Right kidney (tissue), 1 donor: ENCODE results near the gene TTC21A.

Source experiments
- DNase-seq: peaks from one replicate; pipeline ENCODE4 v3.0.0-alpha.2; 2016

TTC21A gene

DNA sequence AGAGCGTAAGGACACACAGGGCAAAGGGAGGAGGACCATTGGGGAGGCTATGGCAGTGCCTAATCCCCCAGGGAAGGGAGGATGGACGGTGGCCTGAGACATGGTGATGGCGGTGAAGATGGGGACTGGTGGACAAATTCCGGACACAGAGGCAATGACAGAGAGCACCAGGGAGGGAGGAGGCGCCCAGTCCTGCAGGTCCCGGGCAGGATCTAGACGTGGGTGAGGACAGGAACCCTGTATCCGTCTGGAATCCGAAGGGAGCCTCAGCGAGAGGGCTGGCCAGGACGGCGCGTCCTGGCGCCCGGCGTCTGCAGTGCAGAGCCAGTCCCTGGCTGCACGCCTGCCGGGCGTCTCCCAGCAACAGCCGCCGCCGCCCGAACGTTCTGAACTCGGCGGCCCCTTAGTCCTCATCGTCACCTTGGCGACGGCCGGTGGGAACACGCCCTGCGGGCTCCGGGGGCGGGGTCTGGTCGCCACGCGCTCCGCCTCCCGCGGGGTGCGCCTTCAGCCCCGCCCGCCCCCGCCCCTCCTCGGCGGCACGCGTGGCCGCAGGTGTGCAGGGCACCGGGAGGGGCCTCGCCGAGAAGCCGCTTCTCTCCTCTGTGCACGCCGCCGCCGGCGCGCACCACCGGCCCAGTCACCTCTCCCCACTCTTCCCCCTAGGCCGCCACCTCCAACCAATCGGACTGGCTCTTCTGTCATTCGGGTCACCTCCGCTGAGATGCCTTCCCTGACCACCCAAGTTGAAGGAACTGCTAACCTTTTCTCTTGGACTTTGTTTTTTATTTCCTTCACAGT is 73.3 kb downstream of the TTC21A start:
- DNase-seq, result peak; percentile 74

DNA sequence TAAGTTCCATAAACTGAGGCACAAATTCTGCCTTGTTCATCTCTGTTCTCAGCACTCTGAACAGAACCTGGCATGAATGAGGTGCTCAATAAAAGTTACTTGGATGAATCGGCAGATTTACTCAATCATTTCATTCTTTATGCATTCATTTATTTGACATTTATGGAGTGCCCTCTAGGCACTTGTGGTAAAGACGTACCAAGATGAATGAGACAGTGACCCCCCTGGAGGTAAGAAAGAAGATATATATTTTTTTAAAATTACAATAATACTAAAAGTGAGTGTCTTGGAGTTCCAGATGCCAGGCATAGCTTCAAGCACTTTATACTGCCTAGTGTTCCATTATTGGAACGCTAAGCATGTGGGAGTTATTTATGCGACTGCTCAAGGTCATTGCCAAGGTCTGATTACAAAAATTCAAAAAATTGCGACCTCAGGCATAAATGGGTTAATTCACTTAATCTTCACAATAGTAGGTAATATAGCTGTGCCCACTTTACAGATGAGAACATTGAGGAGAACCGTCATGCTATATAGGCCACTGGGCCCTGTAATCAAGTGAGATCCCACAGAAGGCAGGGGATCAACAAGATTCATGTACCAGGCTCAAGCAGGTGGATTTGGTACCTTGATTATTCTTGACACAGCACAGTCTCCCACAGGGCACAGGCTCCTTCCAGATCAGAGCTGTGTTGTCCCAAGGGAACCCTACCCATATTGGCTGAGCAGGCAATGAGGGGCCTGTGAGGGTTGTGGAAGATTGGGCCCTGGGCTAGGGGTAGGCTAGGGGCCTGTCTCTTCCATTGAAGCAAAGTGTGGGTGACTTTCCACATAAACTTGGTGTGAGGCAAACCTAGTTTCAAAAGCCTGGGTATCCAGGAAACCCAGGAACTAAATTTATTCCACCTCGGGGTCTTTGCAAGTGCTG is 74.2 kb downstream of the TTC21A start:
- DNase-seq, result no peak

DNA sequence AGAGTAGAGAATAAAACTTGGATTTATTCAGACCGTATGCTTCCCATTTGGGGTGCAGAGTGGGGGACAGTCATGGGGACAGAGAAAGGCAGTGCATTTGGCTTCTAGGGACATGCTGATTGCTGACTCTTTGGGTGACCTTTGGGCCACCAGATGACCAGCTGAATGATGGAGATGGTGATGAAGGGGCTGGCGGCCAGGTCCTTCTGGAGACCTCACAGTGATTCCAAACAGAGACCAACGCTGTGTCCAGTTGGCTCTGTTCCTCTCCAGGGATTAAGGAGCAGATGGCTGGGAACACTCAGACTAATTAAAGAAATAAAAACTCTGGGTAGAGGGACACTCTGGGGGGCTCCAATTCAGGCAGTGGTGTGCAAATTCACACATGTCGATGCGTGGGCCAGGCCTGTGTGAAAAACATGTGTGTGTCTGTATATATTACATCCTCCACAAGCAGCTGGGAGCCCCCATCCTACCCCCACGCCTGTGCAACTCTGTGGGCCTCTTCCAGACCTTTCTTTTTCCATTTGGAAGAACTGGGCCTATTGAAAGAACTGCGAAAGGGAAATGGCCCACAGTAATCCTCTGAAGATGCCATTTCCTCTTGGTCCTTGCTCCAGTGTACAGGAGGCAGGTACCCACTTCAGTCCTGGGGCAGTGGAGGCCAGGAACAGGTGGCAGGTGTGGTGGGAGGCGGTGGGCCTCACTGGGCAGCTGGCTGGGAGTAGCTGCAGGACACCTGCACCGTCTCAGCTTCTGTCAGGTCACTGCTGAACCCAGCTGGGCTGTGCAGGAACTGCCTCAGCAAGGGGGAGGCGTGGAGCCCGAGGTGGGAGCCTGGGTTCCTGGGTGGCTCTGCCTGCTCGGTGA is 76.0 kb downstream of the TTC21A start:
- no peak for DNase-seq

DNA sequence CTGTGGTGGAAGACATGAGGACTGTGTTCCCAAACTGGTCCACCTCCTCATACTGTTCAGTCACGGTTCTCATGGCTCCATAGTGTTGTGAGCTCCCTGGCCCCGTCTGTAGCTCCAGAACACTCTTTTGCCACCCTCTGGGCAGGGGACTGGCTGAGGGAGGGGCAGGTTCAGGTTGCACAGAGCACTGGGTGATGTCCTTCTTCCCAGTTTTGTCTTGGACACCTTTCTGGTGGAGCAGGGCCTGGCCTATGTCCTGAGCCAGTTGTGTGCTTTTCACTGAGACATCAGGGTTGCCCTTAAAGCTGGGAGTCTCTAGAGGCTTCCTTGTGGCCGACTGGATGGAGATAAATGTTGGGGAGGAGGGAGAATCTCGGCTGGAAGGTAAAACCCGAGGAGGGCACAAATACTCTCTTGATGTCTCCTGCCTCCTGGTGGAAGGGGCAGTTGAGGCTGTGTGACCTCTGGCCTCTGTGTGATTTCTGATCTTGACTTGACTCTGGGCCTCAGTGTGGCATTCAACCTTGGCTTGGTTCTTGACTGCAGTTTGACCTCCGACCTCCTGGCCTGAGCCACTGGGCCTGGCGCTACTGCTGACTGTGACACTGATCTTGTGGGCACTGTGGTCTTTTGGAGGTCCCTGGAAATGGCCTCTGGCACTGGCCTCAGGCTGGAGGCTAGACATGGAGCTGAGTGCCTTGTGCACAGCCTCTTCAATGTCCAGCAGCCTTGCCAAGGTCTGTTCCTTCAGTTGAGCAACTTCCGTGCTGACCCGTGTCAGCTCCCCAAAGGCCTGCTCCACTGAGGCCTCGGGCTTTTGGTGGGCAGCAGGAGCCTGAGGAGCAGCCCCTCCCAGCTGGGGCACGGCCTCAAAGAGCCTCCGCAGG is 76.8 kb downstream of the TTC21A start:
- DNase-seq, result no peak

DNA sequence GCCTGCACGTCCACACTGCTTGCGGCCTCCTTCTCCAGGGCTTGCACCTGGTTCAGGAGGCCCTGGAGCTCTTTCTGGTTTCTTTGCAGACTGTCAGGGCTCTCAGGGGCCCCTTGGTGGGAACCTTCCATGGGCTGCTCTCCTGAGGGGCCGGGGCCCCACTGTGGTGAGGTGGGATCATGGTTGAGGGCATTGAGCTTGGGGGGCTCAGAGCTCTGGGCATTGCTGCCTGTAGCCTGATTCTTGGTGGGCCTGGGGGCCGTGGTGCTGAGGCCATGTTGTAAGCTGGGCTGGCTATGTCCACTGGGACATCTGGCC is 77.4 kb downstream of the TTC21A start:
- no peak for DNase-seq

DNA sequence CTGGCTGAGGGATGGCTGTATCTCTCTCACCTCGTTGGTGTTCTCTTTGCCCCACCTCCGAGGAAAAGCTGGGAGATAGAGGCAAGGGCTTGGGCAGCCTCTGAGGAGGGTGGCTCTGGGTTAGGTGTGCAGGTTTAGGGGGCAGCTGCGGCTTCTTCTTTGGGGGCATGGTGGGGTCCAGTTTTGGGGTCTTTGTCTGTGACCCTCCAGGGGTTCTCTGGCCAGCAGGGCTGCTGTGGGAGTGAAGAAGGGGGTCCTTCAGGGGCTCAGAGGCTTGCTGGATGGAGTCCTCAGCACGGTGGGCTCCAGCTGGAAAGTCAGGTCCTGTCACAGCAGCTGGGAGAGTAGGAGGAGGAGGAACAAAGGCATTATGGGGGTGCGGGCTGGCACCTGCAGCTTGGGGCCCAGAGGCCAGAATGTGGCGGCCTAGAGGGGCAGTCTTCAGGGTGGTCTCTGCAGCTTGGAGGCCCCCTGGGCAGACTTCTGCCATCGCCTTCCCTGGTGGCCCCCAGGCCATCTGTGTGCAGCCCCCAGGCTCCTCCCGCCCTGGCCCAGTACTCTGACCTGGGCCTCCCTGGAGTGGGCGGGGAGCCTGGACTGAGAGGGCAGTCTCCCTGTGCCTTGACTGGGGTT is 78.0 kb downstream of the TTC21A start:
- no peak for DNase-seq

DNA sequence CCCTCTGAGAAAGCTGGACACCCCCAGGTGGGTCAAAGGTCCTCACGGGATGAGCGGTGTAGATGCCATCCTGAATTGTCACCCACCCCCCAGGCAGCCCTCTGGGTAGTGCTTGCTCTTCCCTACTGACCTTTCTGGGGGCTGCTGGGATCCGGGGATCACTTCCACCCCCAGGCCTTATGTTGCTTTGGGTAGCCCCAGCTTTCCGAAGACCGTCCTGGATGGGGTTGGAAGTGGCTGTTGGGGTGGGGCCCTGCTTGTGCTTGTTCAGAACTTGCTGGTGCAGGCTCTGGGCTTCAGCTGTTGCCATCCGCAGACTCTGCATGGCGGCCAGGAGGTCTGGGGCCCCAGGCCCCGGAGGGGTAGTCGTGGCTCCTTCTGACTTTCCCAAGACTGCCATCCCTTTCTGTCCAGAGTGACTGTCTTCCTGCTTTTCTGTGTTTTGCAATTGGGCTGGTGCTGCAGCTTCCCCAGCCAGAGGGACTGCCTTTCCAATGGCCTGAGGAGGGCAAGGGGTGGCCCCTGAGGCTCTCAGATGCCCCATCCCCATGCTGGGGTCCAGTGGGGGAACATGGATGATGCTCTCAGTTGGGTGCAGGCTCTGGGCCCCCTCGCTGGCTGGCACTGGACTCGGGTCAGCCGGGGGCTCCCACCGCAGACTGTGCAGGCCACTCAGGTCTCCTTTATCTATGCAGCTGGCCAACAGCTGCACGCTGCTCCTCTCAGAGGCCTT is 78.6 kb downstream of the TTC21A start:
- DNase-seq, result no peak

DNA sequence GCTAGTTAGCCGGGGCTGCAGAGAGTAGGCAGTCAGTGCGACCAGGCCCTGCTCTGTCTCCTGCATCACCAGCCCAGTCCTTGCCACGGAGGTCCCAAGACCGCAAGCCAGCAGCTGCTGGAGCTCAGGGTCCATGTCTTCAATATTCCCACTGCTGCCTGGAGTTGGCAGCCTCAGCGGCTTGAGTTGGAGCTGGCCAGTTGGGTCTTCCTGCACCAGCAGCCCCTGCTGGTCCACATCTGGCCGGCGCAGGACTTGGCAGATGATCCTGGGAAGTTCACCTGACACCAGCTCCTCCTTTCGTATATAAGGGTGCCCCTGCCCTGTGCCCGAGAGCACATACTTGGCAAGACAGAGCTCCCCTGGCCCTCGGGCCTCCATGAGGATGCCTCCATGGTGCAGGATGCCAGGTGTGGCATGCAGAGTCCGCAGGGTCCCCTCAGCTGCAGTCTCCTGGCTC is 79.2 kb downstream of the TTC21A start:
- DNase-seq, result no peak

DNA sequence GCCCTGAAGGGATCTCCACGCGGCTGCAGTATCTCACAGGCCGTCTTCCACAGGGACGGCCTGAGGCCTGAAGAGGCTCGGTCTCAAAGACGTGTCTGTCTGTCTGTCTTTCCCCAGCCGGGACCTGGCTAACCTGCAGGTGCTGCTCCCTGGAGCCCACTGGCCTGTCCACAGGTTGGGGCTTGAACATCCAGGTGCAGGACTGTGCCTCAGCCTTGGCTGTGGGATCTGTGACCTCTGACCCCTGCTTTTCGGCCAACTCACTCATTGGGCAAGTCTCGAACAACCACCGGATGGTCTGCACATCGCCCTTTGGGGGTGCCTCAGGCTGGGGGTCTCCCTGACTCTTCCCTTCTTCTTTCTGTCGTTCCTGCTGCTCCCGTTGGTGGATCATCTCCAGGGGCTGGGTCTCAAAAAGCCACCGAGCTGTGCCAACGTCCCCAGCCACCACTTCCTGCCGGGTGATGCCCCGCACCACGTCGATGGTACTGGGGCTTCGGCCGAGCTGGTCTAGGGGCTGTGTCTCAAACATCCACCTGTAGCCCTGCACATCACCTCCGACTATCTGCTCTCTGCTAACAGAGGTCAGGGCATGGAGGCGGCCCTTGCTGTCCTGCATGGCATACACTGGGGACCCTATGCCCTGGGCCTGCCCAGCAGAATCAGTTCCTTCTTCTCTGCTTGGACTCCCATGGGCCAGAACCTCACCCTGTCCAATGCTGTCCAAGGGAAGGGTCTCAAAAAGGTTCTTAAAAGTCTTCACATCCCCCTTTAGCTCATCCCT is 80.1 kb downstream of the TTC21A start:
- DNase-seq, result no peak
